Endothelial cell of umbilical vein (primary cell): ENCODE measurements around the gene FAM168A. TPM values are rescaled to one million over a fixed set of nuclear protein-coding genes. Genes with fewer than 3 reads are reported as not detected.

Experiments
- BruUV-seq: library from RNA; stranded (reverse); fragments of 400-500 nt; replicated peaks from 2 replicates; lab custom pipeline; 2021; lab: Mats Ljungman, UMichigan
- CTCF ChIA-PET: fragments of 300-600, 350-600 bp; sonication (Branson Sonifier 250); formaldehyde crosslinking; loops from one replicate; lab custom pipeline; 2021; ENCODE audit warnings: antibody characterized with exemption, inconsistent platforms; lab: Charles Lee
- POLR2A ChIA-PET: fragments of 300-600, 350-600 bp; sonication (Branson Sonifier 250); formaldehyde crosslinking; loops from one replicate; lab custom pipeline; 2021; ENCODE audit warnings: antibody characterized with exemption, inconsistent platforms; lab: Charles Lee
- DNase-seq: peaks from one replicate; pipeline ENCODE4 v3.0.0-alpha.2; 2011; ENCODE audit warnings: low read depth, low spot score
- FAIRE-seq: peaks from 2 replicates; lab custom pipeline; 2011; peaks lifted over from hg19 to GRCh38; lab: Jason Lieb, UNC
- H2AFZ ChIP-seq: 2 replicates; pipeline ENCODE4 v1.6.0; 2012; ENCODE audit warnings: low read depth, low read length, control low read depth, inconsistent platforms
- H3K27ac ChIP-seq: 2 replicates; pipeline ENCODE4 v1.5.1; 2011; ENCODE audit warnings: low read depth, mild to moderate bottlenecking, control low read depth, low read length, moderate library complexity; ENCODE audit not compliant: insufficient read depth
- H3K27me3 ChIP-seq, 2 experiments: 2 replicates each; pipeline versions ENCODE4 v1.6.0 to v1.6.1; 2011; ENCODE audit warnings: low read length in 2 of 2, mixed read lengths in 1 of 2; ENCODE audit not compliant: control insufficient read depth in 2 of 2, insufficient read depth in 2 of 2
- H3K36me3 ChIP-seq, 2 experiments: 2 replicates in 1 of 2; 3 replicates in 1 of 2; pipeline ENCODE4 v1.5.1; 2011; ENCODE audit warnings: low read length in 2 of 2, mild to moderate bottlenecking in 1 of 2, moderate library complexity in 1 of 2; ENCODE audit not compliant: control insufficient read depth in 2 of 2, insufficient read depth in 2 of 2; ENCODE audit errors: extremely low read depth in 1 of 2
- H3K4me1 ChIP-seq: 3 replicates; pipeline ENCODE4 v1.5.1; 2011; ENCODE audit warnings: mild to moderate bottlenecking, low read length; ENCODE audit not compliant: control insufficient read depth, insufficient read depth; ENCODE audit errors: extremely low read depth
- H3K4me2 ChIP-seq: 2 replicates; pipeline ENCODE4 v1.6.1; 2011; ENCODE audit warnings: low read length, control low read depth, mixed read lengths; ENCODE audit not compliant: insufficient read depth
- H3K4me3 ChIP-seq, 3 experiments: fragments of 200-600 bp in 1 of 3; sonication (generic), shearing (Covaris generic) in 1 of 3; replicated peaks in 1 of 3; 2 replicates each; pipeline ENCODE4 v1.5.1; 2011 to 2016; ENCODE audit warnings: control low read depth in 3 of 3, low read length in 3 of 3, mild to moderate bottlenecking in 2 of 3, inconsistent platforms in 1 of 3, low read depth in 1 of 3, moderate library complexity in 1 of 3; ENCODE audit not compliant: insufficient read depth in 1 of 3
- H3K79me2 ChIP-seq: 2 replicates; pipeline ENCODE4 v1.6.0; 2012; ENCODE audit warnings: low read length, inconsistent platforms; ENCODE audit not compliant: control insufficient read depth, insufficient read depth
- H3K9ac ChIP-seq: replicated peaks from 2 replicates; pipeline ENCODE3; 2011; ENCODE audit warnings: low read length, control low read depth; ENCODE audit not compliant: insufficient read depth; ENCODE audit errors: extremely low read depth
- H3K9me1 ChIP-seq: replicated peaks from 3 replicates; pipeline ENCODE4 v1.6.0; 2011; ENCODE audit warnings: mild to moderate bottlenecking, low read length; ENCODE audit not compliant: control insufficient read depth, insufficient read depth; ENCODE audit errors: extremely low read depth
- H3K9me3 ChIP-seq: replicated peaks from 2 replicates; pipeline ENCODE4 v1.5.1; 2012; ENCODE audit warnings: low read length, inconsistent platforms; ENCODE audit not compliant: control insufficient read depth, insufficient read depth
- H4K20me1 ChIP-seq: replicated peaks from 2 replicates; pipeline ENCODE3; 2011; ENCODE audit warnings: mild to moderate bottlenecking, low read length; ENCODE audit not compliant: control insufficient read depth, insufficient read depth; ENCODE audit errors: extremely low read depth
- EZH2 ChIP-seq: IDR thresholded peaks from 2 replicates; pipeline ENCODE4 v1.6.1; 2012; ENCODE audit warnings: borderline replicate concordance, low read depth, mild to moderate bottlenecking, moderate library complexity, low read length, inconsistent platforms; ENCODE audit not compliant: severe bottlenecking
- FOS ChIP-seq: IDR thresholded peaks from 2 replicates; pipeline ENCODE4 v1.6.1; 2011; ENCODE audit warnings: mild to moderate bottlenecking, low read length, moderate library complexity, borderline replicate concordance; ENCODE audit not compliant: insufficient read depth
- GATA2 ChIP-seq: IDR thresholded peaks from 2 replicates; pipeline ENCODE4 v1.7.0; 2011; ENCODE audit warnings: low read depth, mild to moderate bottlenecking, moderate library complexity, mixed read lengths, low read length; ENCODE audit not compliant: insufficient read length, insufficient read depth
- JUN ChIP-seq: IDR thresholded peaks from 2 replicates; pipeline ENCODE4 v1.6.1; 2011; ENCODE audit warnings: borderline replicate concordance, low read depth; ENCODE audit not compliant: insufficient read length, insufficient read depth
- MYC ChIP-seq: IDR thresholded peaks from one replicate; pipeline ENCODE4 v1.6.1; 2011; ENCODE audit warnings: mild to moderate bottlenecking, low read depth, low read length
- POLR2A ChIP-seq: IDR thresholded peaks from 2 replicates; pipeline ENCODE4 v1.6.1; 2012; ENCODE audit warnings: low read depth, mild to moderate bottlenecking, control low read depth, low read length
- POLR2AphosphoS5 ChIP-seq: IDR thresholded peaks from 2 replicates; pipeline ENCODE4 v1.6.1; 2012; ENCODE audit warnings: low read depth, mild to moderate bottlenecking, control low read depth, low read length, moderate library complexity; ENCODE audit not compliant: insufficient read depth
- dilution Hi-C: fragments of 300-500 bp; cut with MboI; formaldehyde crosslinking; loops from one replicate; pipeline ENCODE4 v1.15.0; 2019; ENCODE audit warnings: low sequenced_read_pairs; ENCODE audit not compliant: extremely low pct_ligation_motif_present
- intact Hi-C: fragments of 100-400 bp; cut with micrococcal nuclease; formaldehyde crosslinking; loops from one replicate; pipeline ENCODE4 v1.10.0; 2022
- polyA plus RNA-seq, 4 experiments: library from polyadenylated mRNA; depleted of rRNA in 3 of 4; stranded (reverse) in 3 of 4; unstranded in 1 of 4; fragments of >200 nt; gene quantifications; 2 replicates each; pipeline versions ENCODE4 v1.2.1 to v1.2.3, GENCODE V29; 2011 to 2012; ENCODE audit warnings: missing spikeins in 1 of 4
- total RNA-seq: library from RNA; stranded (reverse); gene quantifications from 2 replicates; pipeline ENCODE4 v1.2.3, GENCODE V29; 2021
- TF ChIP-seq, protein P1 (sequence below): IDR thresholded peaks from 2 replicates; pipeline ENCODE4 v1.6.1; 2011; ENCODE audit not compliant: insufficient read depth, insufficient read length
- TF ChIP-seq, protein P2 (sequence below), 2 donors: IDR thresholded peaks; 1 replicate in 1 of 2; 2 replicates in 1 of 2; pipeline ENCODE4 v1.5.1; 2011; ENCODE audit warnings: low read length in 2 of 2, mild to moderate bottlenecking in 2 of 2, moderate library complexity in 2 of 2, control low read depth in 1 of 2, inconsistent platforms in 1 of 2, low read depth in 1 of 2; ENCODE audit not compliant: insufficient read depth in 1 of 2; ENCODE audit errors: extremely low read depth in 1 of 2

The FAM168A gene
- total and polyA plus RNA-seq, 2 donors (not counting 3 experiments of a cell fraction or from before 2014, with no cell fraction given) = 17.0 to 20.5 TPM

DNA sequence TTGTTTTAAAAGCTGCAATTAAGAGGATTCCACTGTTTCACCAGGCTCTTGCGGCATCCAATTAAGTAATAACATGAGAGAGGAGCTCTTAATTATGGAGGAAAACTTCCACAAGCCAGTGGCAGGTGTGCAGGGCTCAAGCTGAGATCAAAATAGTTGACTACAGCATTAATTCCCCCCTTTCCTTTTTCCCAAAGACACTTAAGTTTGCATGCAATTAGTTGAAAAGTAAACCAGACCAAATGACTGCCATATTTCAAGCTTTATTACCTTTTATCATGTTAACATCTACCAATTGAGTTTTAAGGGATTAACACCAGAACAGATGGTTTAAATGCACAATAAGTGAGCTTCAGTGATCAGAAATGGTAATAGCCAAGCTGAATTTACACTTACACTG is 32.1 kb downstream of the FAM168A start:
- peaks cover 20% of the 10 kb centered on the region for H3K4me1 ChIP-seq
- no peak for TF ChIP-seq MYC
- ChIA-PET POLR2A (no interaction called here), CTCF (interaction anchor here (1.3 to 4.0 kb wide), 6 partner anchors 10 to 87 kb away, joined by 3 to 20 read pairs (median 6); no protein-coding TSS in a partner anchor)
- DNase-seq (no peak), FAIRE-seq (no peak)
- no peak overlapping the region for H3K4me2 ChIP-seq
- no peak overlapping the region for H3K27ac ChIP-seq
- dilution Hi-C loops (no loop called here), intact Hi-C loops (no loop called here)
- no peaks in the 10 kb centered on the region for H3K9me1 ChIP-seq
- H3K9me3 ChIP-seq = no peaks in the 10 kb centered on the region
- no peak overlapping the region for H2AFZ ChIP-seq
- no peaks in the 10 kb centered on the region for H3K79me2 ChIP-seq
- peaks cover 2% of the 10 kb centered on the region for H4K20me1 ChIP-seq
- H3K36me3 ChIP-seq = no peaks in the 10 kb centered on the region
- H3K4me3 ChIP-seq = no peak overlapping the region
- no TSS peak for BruUV-seq
- no peak overlapping the region for H3K9ac ChIP-seq
- no peaks in the 10 kb centered on the region for H3K27me3 ChIP-seq

DNA sequence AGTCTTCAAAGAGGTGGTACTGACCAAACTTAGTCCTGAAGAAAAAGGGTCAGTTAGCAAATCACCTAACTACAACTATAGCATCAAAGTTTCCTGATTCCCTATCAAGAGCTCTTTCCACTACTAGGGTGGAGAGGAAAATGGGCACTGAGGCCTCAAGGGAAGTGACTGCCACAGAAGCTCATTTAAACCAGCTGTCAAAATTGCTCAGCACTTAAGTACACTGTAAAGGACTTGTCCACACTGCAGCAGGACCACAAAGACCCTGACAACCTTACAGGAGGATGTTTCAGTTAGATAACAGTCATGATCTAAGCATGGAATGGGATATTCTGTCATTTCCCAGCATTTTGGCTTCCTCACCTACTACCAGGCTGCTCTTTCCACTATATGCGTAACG is 33.0 kb downstream of the FAM168A start:
- Histone ChIP-seq H3K4me1 (peaks cover 20% of the 10 kb centered on the region), H3K79me2 (no peaks in the 10 kb centered on the region), H3K9ac (no peak overlapping the region), H3K9me3 (no peaks in the 10 kb centered on the region), H2AFZ (no peak overlapping the region), H3K36me3 (no peaks in the 10 kb centered on the region), H4K20me1 (peaks cover 2% of the 10 kb centered on the region), H3K4me3 (no peak overlapping the region), H3K27ac (no peak overlapping the region), H3K4me2 (no peak overlapping the region), H3K9me1 (no peaks in the 10 kb centered on the region), H3K27me3 (no peaks in the 10 kb centered on the region)
- dilution Hi-C loops = no loop called here
- CTCF ChIA-PET = interaction anchor here (1.3 to 4.0 kb wide), 4 partner anchors 10 to 86 kb away, joined by 3 to 20 read pairs (median 11); no protein-coding TSS in a partner anchor
- POLR2A ChIA-PET = no interaction called here
- TF ChIP-seq POLR2AphosphoS5 (no peak), MYC (no peak), JUN (no peak), FOS (no peak), GATA2 (no peak), POLR2A (no peak), EZH2 (no peak)
- TF ChIP-seq, protein P1, sequence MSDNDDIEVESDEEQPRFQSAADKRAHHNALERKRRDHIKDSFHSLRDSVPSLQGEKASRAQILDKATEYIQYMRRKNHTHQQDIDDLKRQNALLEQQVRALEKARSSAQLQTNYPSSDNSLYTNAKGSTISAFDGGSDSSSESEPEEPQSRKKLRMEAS = no peak
- TF ChIP-seq, protein P2, sequence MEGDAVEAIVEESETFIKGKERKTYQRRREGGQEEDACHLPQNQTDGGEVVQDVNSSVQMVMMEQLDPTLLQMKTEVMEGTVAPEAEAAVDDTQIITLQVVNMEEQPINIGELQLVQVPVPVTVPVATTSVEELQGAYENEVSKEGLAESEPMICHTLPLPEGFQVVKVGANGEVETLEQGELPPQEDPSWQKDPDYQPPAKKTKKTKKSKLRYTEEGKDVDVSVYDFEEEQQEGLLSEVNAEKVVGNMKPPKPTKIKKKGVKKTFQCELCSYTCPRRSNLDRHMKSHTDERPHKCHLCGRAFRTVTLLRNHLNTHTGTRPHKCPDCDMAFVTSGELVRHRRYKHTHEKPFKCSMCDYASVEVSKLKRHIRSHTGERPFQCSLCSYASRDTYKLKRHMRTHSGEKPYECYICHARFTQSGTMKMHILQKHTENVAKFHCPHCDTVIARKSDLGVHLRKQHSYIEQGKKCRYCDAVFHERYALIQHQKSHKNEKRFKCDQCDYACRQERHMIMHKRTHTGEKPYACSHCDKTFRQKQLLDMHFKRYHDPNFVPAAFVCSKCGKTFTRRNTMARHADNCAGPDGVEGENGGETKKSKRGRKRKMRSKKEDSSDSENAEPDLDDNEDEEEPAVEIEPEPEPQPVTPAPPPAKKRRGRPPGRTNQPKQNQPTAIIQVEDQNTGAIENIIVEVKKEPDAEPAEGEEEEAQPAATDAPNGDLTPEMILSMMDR (IDR thresholded peaks at IDR 0.05; ENCODE audit: extremely low read depth in 1 of 2, insufficient read depth in 1 of 2, low read depth in 1 of 2, low read length in 2 of 2) = no peak
- FAIRE-seq (no peak), DNase-seq (no peak)
- no TSS peak for BruUV-seq
- intact Hi-C loops = no loop called here
